AG08396 (cell line): ENCODE measurements around the gene LIPA.

Source experiments
- DNase-seq: peaks from one replicate; pipeline ENCODE4 v3.0.0; 2012; ENCODE audit warnings: low spot score, mixed read lengths

LIPA gene

DNA sequence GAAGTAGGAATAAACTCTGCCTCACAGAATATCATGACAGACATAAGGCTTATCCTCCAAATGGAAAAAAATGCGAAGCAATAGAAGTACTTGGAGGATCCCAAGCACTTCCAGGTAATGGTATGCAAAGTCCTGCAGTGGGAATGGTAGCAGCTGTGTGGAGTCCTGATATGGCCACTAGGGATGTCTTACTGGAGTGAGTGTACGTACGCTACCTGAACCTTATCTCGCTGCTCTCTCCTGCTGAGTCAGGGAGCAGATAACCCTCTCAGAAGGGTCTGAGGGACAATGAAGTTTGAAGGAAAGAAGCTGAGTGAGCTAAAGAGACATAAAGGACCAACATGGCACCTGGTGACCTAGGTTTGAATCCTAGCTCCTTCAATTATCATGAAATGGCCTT, 86.7 kb downstream of the LIPA start:
- DNase-seq: no peak

DNA sequence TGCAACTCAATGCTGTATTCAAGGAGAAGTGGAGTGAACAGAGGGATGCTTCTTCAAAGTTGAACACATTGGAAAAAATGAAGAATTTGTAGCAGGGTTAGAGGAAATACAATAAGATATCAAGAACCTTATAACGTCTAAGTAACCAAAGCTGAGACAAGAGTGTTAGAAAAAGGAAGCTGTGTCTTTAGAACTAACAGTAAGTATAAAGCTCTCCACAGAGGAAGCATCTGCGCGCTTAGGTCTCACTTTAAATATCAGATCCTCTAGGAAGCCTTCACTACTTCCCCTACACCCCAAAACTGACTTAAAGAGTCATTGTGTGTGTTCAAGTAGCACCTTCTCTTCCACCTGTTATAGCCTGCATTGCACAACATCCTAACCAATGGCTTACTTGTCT, 87.5 kb downstream of the LIPA start:
- DNase-seq: no peak
